HEK293 (cell line): ENCODE measurements around the gene HAUS5.
A peak's percentile ranks its signal among the peaks of the same experiment; 100 is the strongest.

Experiments
- GLIS2 ChIP-seq: fragments of 450-650 bp; formaldehyde crosslinking; IDR thresholded peaks from 2 replicates; pipeline ENCODE4 v1.5.1; 2016; ENCODE audit warnings: missing biosample characterization, missing genetic modification characterization
- MYNN ChIP-seq: fragments of 450-650 bp; formaldehyde crosslinking; IDR thresholded peaks from 2 replicates; pipeline ENCODE4 v1.5.1; 2016; ENCODE audit warnings: missing biosample characterization, missing genetic modification characterization, borderline replicate concordance
- REPIN1 ChIP-seq: fragments of 450-650 bp; formaldehyde crosslinking; IDR thresholded peaks from 2 replicates; pipeline ENCODE4 v1.5.1; 2017; ENCODE audit warnings: missing biosample characterization, missing genetic modification characterization, low read depth
- SALL2 ChIP-seq: fragments of 450-650 bp; formaldehyde crosslinking; IDR thresholded peaks from 2 replicates; pipeline ENCODE4 v1.5.0; 2017; ENCODE audit warnings: missing biosample characterization, mild to moderate bottlenecking, missing genetic modification characterization, borderline replicate concordance
- SETDB1 ChIP-seq: IDR thresholded peaks from one replicate; pipeline ENCODE4 v1.6.1; 2017; ENCODE audit warnings: mild to moderate bottlenecking, low read length, moderate library complexity, mixed read lengths; ENCODE audit not compliant: insufficient read length
- ZBTB26 ChIP-seq: fragments of 450-650 bp; formaldehyde crosslinking; optimal IDR thresholded peaks from 2 replicates; pipeline ENCODE3; 2016; ENCODE audit warnings: missing biosample characterization, mild to moderate bottlenecking, missing genetic modification characterization
- ZFHX2 ChIP-seq: fragments of 450-650 bp; formaldehyde crosslinking; conservative IDR thresholded peaks from 2 replicates; pipeline ENCODE4 v1.5.1; 2016; ENCODE audit warnings: missing biosample characterization, missing genetic modification characterization
- ZNF184 ChIP-seq: fragments of 450-650 bp; IDR thresholded peaks from 2 replicates; pipeline ENCODE4 v1.5.1; 2018; ENCODE audit warnings: missing biosample characterization, mild to moderate bottlenecking, missing genetic modification characterization
- ZNF239 ChIP-seq: fragments of 450-650 bp; formaldehyde crosslinking; IDR thresholded peaks from 2 replicates; pipeline ENCODE4 v1.5.1; 2016; ENCODE audit warnings: missing biosample characterization, missing genetic modification characterization
- ZNF292 ChIP-seq: fragments of 450-650 bp; formaldehyde crosslinking; IDR thresholded peaks from 2 replicates; pipeline ENCODE4 v1.5.1; 2016; ENCODE audit warnings: low read depth, missing biosample characterization, missing genetic modification characterization, borderline replicate concordance
- ZNF416 ChIP-seq: fragments of 450-650 bp; formaldehyde crosslinking; IDR thresholded peaks from 2 replicates; pipeline ENCODE4 v1.5.1; 2016; ENCODE audit warnings: missing biosample characterization, missing genetic modification characterization
- ZNF48 ChIP-seq: fragments of 450-650 bp; formaldehyde crosslinking; IDR thresholded peaks from 2 replicates; pipeline ENCODE4 v1.5.1; 2016; ENCODE audit warnings: missing biosample characterization, missing genetic modification characterization
- ZNF488 ChIP-seq: fragments of 450-650 bp; formaldehyde crosslinking; IDR thresholded peaks from 2 replicates; pipeline ENCODE4 v1.5.1; 2016; ENCODE audit warnings: missing biosample characterization, missing genetic modification characterization
- ZNF558 ChIP-seq: fragments of 450-650 bp; formaldehyde crosslinking; IDR thresholded peaks from 2 replicates; pipeline ENCODE4 v1.5.1; 2016; ENCODE audit warnings: missing biosample characterization, missing genetic modification characterization
- ZNF561 ChIP-seq: fragments of 450-650 bp; IDR thresholded peaks from 2 replicates; pipeline ENCODE4 v1.5.1; 2018; ENCODE audit warnings: missing biosample characterization, missing genetic modification characterization, borderline replicate concordance
- ZNF785 ChIP-seq: fragments of 450-650 bp; formaldehyde crosslinking; IDR thresholded peaks from 2 replicates; pipeline ENCODE4 v1.5.1; 2016; ENCODE audit warnings: missing biosample characterization, missing genetic modification characterization
- ZSCAN23 ChIP-seq: fragments of 450-650 bp; formaldehyde crosslinking; IDR thresholded peaks from 2 replicates; pipeline ENCODE4 v1.5.1; 2016; ENCODE audit warnings: missing biosample characterization, missing genetic modification characterization
- TF ChIP-seq, protein P1 (sequence below): fragments of 450-650 bp; formaldehyde crosslinking; IDR thresholded peaks from 2 replicates; pipeline ENCODE4 v1.5.1; 2016; ENCODE audit warnings: missing biosample characterization, missing genetic modification characterization
- TF ChIP-seq, protein P2 (sequence below): fragments of 450-650 bp; formaldehyde crosslinking; IDR thresholded peaks from 2 replicates; pipeline ENCODE4 v1.5.1; 2016; ENCODE audit warnings: missing biosample characterization, missing genetic modification characterization, low read depth
- TF ChIP-seq, protein P3 (sequence below): fragments of 450-650 bp; formaldehyde crosslinking; IDR thresholded peaks from 2 replicates; pipeline ENCODE4 v1.5.1; 2017; ENCODE audit warnings: missing biosample characterization, missing genetic modification characterization
- TF ChIP-seq, protein P4 (sequence below): fragments of 450-650 bp; IDR thresholded peaks from 2 replicates; pipeline ENCODE4 v1.5.1; 2018; ENCODE audit warnings: missing biosample characterization, mild to moderate bottlenecking, missing genetic modification characterization
- TF ChIP-seq, protein P5 (sequence below): fragments of 450-650 bp; formaldehyde crosslinking; IDR thresholded peaks from 2 replicates; pipeline ENCODE4 v1.5.1; 2016; ENCODE audit warnings: missing biosample characterization, missing genetic modification characterization

Gene HAUS5

DNA sequence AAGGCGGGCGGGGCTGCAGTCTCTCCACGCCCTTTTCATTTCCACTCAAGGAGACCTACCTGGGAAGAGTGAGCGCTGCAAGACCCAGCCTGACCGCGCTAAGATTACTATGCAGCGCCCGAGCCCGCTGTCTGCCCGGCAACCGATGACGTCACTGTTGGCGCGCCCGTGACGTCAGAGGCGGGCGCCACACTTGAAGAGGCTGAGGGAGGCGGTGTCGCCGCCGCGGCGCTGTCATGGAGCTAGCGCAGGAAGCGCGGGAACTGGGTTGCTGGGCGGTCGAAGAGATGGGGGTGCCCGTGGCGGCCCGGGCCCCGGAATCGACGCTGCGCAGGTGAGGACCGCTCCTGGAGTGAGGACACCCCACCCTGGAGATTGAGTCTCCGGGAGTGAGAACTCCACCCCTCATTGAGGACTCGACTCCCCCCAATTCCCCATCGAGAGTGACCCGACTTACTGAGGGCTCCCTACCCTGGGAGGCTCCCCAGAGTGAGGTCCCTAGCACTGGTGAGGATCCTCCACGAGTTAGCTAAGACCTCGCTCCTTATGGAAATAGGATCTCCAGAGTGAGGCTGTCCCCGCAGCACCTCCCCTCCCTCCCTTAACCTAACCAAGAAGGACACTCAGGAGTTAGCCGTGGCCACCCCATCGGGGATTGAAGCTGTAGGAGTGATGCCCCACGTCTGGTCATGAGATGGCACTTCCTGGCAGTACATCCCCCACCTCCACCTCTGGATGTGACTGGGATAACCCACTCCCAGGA lies at the start of gene HAUS5 (continued):
- TF ChIP-seq SALL2 (tag by site-specific recombination) (no peak), SETDB1 (no peak), ZNF48 (tag by site-specific recombination) (no peak), ZNF184 (tag by site-specific recombination) (no peak), ZNF416 (0 out of 2 replicates have a peak, but pooled peaks have one; percentile 48), REPIN1 (peak; percentile 91; the same call in 1 of the 2 replicates), GLIS2 (peak; percentile 89), ZFHX2 (peak; percentile 61), ZNF488 (tag by site-specific recombination) (no peak; the same call in 1 of the 2 replicates), ZNF558 (tag by site-specific recombination) (peak; percentile 84), ZNF561 (tag by site-specific recombination) (peak; percentile 92; the same call in 1 of the 2 replicates), ZNF292 (no peak), ZSCAN23 (tag by site-specific recombination) (peak; percentile 85; the same call in 1 of the 2 replicates), ZNF239 (tag by site-specific recombination) (no peak), ZBTB26 (peak; percentile 97), ZNF785 (tag by site-specific recombination) (peak; percentile 81), MYNN (tag by site-specific recombination) (no peak; the same call in 1 of the 2 replicates)
- TF ChIP-seq, protein P1, sequence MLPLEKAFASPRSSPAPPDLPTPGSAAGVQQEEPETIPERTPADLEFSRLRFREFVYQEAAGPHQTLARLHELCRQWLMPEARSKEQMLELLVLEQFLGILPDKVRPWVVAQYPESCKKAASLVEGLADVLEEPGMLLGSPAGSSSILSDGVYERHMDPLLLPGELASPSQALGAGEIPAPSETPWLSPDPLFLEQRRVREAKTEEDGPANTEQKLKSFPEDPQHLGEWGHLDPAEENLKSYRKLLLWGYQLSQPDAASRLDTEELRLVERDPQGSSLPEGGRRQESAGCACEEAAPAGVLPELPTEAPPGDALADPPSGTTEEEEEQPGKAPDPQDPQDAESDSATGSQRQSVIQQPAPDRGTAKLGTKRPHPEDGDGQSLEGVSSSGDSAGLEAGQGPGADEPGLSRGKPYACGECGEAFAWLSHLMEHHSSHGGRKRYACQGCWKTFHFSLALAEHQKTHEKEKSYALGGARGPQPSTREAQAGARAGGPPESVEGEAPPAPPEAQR (tag by site-specific recombination) = peak; percentile 90
- TF ChIP-seq, protein P2, sequence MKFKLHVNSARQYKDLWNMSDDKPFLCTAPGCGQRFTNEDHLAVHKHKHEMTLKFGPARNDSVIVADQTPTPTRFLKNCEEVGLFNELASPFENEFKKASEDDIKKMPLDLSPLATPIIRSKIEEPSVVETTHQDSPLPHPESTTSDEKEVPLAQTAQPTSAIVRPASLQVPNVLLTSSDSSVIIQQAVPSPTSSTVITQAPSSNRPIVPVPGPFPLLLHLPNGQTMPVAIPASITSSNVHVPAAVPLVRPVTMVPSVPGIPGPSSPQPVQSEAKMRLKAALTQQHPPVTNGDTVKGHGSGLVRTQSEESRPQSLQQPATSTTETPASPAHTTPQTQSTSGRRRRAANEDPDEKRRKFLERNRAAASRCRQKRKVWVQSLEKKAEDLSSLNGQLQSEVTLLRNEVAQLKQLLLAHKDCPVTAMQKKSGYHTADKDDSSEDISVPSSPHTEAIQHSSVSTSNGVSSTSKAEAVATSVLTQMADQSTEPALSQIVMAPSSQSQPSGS (tag by site-specific recombination) = peak; percentile 100
- TF ChIP-seq, protein P3, sequence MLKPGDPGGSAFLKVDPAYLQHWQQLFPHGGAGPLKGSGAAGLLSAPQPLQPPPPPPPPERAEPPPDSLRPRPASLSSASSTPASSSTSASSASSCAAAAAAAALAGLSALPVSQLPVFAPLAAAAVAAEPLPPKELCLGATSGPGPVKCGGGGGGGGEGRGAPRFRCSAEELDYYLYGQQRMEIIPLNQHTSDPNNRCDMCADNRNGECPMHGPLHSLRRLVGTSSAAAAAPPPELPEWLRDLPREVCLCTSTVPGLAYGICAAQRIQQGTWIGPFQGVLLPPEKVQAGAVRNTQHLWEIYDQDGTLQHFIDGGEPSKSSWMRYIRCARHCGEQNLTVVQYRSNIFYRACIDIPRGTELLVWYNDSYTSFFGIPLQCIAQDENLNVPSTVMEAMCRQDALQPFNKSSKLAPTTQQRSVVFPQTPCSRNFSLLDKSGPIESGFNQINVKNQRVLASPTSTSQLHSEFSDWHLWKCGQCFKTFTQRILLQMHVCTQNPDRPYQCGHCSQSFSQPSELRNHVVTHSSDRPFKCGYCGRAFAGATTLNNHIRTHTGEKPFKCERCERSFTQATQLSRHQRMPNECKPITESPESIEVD (tag by site-specific recombination) = no peak; the same call in 1 of the 2 replicates
- TF ChIP-seq, protein P4, sequence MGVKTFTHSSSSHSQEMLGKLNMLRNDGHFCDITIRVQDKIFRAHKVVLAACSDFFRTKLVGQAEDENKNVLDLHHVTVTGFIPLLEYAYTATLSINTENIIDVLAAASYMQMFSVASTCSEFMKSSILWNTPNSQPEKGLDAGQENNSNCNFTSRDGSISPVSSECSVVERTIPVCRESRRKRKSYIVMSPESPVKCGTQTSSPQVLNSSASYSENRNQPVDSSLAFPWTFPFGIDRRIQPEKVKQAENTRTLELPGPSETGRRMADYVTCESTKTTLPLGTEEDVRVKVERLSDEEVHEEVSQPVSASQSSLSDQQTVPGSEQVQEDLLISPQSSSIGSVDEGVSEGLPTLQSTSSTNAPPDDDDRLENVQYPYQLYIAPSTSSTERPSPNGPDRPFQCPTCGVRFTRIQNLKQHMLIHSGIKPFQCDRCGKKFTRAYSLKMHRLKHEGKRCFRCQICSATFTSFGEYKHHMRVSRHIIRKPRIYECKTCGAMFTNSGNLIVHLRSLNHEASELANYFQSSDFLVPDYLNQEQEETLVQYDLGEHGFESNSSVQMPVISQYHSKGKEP (tag by site-specific recombination) = no peak; the same call in none of the 2 replicates
- TF ChIP-seq, protein P5, sequence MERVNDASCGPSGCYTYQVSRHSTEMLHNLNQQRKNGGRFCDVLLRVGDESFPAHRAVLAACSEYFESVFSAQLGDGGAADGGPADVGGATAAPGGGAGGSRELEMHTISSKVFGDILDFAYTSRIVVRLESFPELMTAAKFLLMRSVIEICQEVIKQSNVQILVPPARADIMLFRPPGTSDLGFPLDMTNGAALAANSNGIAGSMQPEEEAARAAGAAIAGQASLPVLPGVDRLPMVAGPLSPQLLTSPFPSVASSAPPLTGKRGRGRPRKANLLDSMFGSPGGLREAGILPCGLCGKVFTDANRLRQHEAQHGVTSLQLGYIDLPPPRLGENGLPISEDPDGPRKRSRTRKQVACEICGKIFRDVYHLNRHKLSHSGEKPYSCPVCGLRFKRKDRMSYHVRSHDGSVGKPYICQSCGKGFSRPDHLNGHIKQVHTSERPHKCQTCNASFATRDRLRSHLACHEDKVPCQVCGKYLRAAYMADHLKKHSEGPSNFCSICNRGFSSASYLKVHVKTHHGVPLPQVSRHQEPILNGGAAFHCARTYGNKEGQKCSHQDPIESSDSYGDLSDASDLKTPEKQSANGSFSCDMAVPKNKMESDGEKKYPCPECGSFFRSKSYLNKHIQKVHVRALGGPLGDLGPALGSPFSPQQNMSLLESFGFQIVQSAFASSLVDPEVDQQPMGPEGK = peak; percentile 88
